HG02840 (cell line): ENCODE results near the gene HSBP1L1.
"Not testable (repeated sequence)": the region's sequence is repeated elsewhere in the genome, so short reads cannot be mapped to it uniquely, and the experiment has no call there.

Experiments
- ATAC-seq: cut with Tn5 transposase; IDR thresholded peaks from one replicate; pipeline ENCODE4 v1.9.1; 2021; ENCODE audit warnings: mild to moderate bottlenecking, moderate library complexity, moderate number of reproducible peaks; ENCODE audit not compliant: unreplicated experiment, low FRiP score

HSBP1L1 gene

GRCh38 chr18:79980585-79980984 lies 16.1 kb downstream of the HSBP1L1 start:
- ATAC-seq = no peak

- no peak for ATAC-seq
Measured at GRCh38 chr18:79982736-79983135, 18.3 kb downstream of the HSBP1L1 start.

- no peak for ATAC-seq
Measured at GRCh38 chr18:79983253-79983652, 18.8 kb downstream of the HSBP1L1 start.

GRCh38 chr18:79983793-79984192 lies 19.4 kb downstream of the HSBP1L1 start:
- ATAC-seq = no peak

GRCh38 chr18:79985172-79985571 lies 20.7 kb downstream of the HSBP1L1 start:
- no peak for ATAC-seq

- no peak for ATAC-seq
Measured at GRCh38 chr18:79986726-79987125, 22.3 kb downstream of the HSBP1L1 start.

- no peak for ATAC-seq
Measured at GRCh38 chr18:79987566-79987965, 23.1 kb downstream of the HSBP1L1 start.

GRCh38 chr18:79988071-79988450 lies 23.6 kb downstream of the HSBP1L1 start:
- peak; percentile 60 for ATAC-seq

- peak; percentile 95 for ATAC-seq
Measured at GRCh38 chr18:79988451-79989194, 24.2 kb downstream of the HSBP1L1 start, which contains the start of gene TXNL4A. Gene TXNL4A, minus strand, starts transcription at chr18:79988563. Its CDS starts 171 bp downstream, at chr18:79988392.

- no peak for ATAC-seq
Measured at GRCh38 chr18:79989195-79989497, 24.7 kb downstream of the HSBP1L1 start.

- ATAC-seq = no peak
Measured at GRCh38 chr18:79991494-79991893, 27.1 kb downstream of the HSBP1L1 start.

GRCh38 chr18:79999701-80000100 lies 35.3 kb downstream of the HSBP1L1 start:
- ATAC-seq = not testable (repeated sequence)

- no peak for ATAC-seq
Measured at GRCh38 chr18:80000877-80001276, 36.4 kb downstream of the HSBP1L1 start.

GRCh38 chr18:80002468-80002867 lies 38.0 kb downstream of the HSBP1L1 start:
- ATAC-seq = no peak

GRCh38 chr18:80004600-80005342 lies 40.3 kb downstream of the HSBP1L1 start:
- ATAC-seq = no peak

GRCh38 chr18:80006724-80007123 lies 42.3 kb downstream of the HSBP1L1 start:
- ATAC-seq = no peak

- no peak for ATAC-seq
Measured at GRCh38 chr18:80009661-80010550, 45.5 kb downstream of the HSBP1L1 start.

- no peak for ATAC-seq
Measured at GRCh38 chr18:80010551-80010906, 46.1 kb downstream of the HSBP1L1 start.

- not testable (repeated sequence) for ATAC-seq
Measured at GRCh38 chr18:80011496-80012137, 47.2 kb downstream of the HSBP1L1 start.

GRCh38 chr18:80012714-80013113 lies 48.3 kb downstream of the HSBP1L1 start:
- no peak for ATAC-seq
